22Rv1 (cell line): Measurements from ENCODE around the gene PAXX.
A peak's percentile ranks its signal among the peaks of the same experiment; 100 is the strongest.

ENCODE experiments used
- H3K27ac ChIP-seq: fragments of 450-650 bp; 2 replicates; pipeline ENCODE4 v1.5.1; 2017
- ZFX ChIP-seq: fragments of 450-650 bp; IDR thresholded peaks from 2 replicates; pipeline ENCODE4 v1.6.1; 2017; ENCODE audit warnings: antibody characterized with exemption, borderline replicate concordance
- TF ChIP-seq, protein P1 (sequence below): fragments of 450-650 bp; IDR thresholded peaks from 2 replicates; pipeline ENCODE4 v1.5.1; 2017; ENCODE audit warnings: mild to moderate bottlenecking

The PAXX gene

DNA sequence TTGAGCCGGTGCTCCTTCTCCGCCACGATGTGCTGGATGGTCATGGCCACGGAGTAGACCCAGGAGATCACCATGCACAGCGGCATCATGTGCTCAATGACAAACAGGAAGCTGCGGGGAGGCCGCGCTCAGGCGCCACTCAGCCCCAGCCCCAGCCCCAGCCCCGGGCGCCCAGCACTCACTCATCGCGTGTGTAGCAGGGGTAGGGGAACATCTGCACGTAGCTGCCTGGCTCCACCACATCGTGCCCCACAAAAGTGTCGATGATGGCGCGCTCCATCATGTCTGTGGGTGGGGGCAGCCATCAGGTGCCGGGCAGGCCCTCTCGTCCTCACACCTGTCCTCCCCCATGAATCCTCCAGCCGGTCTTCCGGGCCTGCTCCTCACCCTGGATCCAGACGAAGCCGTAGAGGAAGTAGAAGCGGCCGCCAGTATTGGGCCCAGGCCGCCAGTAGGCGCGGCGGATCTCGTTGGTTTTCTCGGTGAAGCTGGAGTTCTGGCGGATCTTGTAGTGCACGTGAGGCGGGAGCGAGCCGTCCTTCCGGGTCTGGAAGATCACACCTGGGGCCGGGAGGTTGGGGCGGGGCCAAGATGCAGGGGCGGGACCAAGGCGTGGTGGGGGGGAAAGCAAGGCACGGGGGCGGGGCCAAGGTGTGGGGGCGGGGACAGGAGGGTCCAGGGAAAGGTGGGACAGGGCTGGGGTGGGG lies 25.7 kb downstream of the PAXX start:
- H3K27ac ChIP-seq = no peak overlapping the region
- TF ChIP-seq, protein P1, sequence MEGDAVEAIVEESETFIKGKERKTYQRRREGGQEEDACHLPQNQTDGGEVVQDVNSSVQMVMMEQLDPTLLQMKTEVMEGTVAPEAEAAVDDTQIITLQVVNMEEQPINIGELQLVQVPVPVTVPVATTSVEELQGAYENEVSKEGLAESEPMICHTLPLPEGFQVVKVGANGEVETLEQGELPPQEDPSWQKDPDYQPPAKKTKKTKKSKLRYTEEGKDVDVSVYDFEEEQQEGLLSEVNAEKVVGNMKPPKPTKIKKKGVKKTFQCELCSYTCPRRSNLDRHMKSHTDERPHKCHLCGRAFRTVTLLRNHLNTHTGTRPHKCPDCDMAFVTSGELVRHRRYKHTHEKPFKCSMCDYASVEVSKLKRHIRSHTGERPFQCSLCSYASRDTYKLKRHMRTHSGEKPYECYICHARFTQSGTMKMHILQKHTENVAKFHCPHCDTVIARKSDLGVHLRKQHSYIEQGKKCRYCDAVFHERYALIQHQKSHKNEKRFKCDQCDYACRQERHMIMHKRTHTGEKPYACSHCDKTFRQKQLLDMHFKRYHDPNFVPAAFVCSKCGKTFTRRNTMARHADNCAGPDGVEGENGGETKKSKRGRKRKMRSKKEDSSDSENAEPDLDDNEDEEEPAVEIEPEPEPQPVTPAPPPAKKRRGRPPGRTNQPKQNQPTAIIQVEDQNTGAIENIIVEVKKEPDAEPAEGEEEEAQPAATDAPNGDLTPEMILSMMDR = no peak
- TF ChIP-seq ZFX = no peak

DNA sequence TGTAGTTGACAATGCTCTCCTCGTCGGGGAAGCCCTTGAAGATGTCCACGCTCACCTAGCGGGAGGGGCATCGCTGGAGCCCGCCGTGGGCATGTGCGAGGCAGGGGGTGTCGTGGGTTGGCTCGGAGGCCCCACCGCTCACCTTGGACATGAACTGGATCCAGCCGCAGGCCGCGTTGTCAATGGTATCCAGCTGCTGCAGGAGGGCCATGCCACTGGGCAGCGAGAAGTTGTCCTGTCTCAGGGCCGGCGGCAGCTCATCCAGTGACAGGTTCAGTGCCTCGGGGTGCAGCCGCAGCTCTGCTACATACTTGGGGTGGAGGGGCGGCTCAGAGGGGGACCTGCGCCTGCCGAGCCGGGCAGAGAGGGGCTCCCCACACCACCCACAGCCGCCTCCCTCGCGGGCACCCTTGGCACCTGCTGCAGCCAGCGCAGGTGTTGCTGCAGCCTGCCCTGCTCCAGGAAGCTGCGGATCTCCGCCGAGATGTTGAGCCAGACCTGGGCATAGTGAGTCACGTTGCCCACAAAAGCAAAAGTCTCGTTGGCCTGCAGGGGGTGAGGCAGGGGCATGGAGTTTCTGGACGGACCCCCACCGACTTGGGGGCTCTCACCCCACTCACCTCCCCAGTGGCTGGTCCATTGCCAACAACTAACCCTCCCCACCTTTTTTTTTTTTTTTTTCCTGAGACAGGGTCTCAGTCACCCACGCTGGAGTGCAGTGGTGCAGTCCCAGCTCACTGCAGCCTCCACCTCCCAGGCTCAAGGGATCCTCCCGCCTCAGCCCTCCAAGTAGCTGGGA lies 26.7 kb downstream of the PAXX start:
- TF ChIP-seq, protein P1 = no peak
- TF ChIP-seq ZFX = no peak
- no peak overlapping the region for H3K27ac ChIP-seq

DNA sequence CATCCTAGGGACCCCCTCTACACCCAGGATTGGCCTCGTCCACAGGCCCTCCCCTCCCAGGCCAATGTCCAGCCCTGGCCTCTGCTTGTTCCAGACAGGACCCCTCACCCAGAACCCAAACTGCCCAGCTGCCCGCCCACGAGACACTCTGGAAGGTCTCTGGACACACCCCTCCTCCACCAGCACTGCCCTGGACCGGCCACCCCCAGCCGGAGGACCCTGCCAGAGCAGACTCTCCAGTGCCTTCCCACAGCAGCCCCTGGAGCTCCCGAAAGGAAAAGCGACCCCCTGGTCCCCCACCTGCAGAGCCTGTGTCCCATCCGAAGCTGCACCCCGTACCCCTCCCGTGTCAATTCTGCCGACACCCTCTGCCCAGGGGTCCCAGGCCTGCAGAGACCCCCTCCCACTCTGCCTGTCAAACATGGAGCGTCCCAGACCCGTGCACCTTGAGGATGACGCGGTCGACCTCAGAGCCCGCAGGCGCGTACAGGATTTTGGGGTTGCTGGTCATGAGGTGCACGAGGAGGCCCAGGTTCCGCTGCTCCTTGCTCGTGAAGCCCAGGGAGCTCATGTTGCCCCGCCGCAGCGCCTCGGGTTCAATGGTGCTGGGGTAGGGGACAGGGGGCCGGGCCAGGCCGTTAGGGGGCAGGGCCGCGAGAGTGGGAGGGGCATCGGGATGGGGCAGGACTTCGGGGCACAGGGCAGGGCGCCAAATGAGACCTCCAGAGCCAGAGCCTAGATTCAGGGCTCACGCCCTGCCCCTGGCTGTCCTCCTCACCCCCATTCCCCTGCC lies 27.9 kb downstream of the PAXX start:
- TF ChIP-seq, protein P1 = no peak
- TF ChIP-seq ZFX = no peak

DNA sequence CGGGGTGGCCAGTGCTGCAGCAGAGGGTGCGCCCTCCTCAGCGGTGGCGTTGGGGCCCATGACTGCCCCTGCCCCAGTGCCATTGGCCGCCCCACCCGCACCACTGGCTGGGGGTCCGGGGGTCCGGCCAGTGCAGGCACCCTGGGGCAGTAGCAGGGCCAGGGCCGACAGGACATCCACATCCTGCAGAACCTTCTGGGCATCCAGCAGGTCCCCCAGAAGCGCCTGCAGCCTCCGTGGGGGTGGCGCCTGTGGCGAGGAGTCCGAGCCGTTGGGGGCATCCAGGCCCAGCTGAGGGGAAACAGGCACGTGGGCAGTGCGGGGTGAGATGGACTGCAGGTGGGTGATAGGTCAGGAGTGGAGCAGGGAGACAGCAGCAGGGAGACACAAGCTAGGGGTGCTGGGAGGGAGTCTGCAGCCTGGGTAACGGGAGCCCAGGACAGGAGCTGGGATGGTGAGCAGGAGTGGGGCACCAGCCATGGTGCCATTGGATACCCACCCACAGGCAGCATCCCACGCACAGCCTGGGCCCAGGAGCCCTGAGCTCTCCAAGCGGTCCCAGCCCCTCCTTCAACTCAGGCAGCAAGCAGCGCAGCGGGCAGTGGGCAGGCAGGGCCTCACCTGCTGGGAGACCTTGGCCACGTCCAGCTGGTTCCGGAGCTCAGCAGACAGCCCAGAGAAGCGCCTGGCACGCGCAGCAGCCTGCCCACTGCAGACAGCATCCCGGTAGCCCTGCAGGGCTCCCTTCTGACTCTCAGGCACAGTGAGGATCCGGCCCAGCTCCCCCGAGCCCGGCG lies 28.7 kb downstream of the PAXX start:
- peak overlapping the region; percentile 30; the same call in 1 of the 2 replicates for H3K27ac ChIP-seq
- no peak for TF ChIP-seq ZFX
- TF ChIP-seq, protein P1 = no peak

More for the DNA sequence above, 27.9 kb downstream of the PAXX start:
- no peak overlapping the region for H3K27ac ChIP-seq

DNA sequence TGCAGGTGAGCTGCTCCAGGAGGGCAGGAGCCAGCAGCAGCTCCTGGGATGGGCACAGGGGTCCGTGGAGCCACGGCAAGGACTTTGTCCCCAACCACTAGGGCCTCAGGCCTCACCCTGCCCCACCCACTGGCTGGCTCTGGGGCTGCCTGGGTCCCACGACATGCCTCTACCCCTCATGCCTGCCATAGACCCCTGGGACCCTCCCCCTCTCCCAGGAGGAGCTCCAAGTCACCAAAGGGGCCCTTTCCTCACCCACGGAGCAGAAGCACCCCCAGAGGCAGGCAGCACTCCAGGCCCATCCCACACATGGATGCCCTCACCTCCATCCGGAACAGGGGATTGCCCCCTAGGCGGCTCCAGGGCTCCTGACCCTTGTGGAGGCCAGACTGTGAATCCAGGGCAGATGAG lies 29.4 kb downstream of the PAXX start:
- H3K27ac ChIP-seq = peak overlapping the region; percentile 30; the same call in 1 of the 2 replicates
- TF ChIP-seq, protein P1 = no peak
- TF ChIP-seq ZFX = no peak

DNA sequence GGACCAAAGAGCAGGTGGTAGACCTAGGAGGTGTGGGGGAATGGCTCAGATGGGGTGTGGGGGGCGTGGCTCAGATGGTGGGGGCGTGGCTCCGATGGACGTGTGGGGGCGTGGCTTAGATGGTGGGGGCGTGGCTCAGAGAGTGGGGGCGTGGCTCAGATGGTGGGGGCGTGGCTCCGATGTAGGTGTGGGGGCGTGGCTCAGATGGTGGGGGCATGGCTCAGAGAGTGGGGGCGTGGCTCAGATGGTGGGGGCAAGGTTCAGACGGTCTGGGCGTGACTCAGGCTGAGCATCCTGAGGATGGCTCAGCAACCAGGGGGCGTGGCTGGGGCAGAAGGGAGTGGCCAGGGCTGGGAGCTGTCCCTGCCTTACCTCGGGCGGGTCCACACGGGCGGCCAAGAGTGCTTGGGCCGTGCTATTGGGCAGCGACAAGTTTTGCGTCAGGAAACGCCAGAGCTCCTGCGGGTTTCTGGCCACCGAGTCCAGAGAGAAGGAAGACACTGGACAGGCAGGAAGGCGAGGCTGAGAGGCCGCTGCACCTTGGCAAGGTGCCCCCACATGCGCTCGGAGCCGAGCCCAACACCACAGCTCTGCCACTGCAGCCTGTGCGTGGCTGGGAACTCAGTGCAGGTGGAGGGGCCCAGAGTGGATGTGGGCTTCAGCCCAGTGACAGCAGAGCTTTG lies 29.9 kb downstream of the PAXX start:
- TF ChIP-seq ZFX = no peak
- TF ChIP-seq, protein P1 = no peak
- H3K27ac ChIP-seq = peak overlapping the region; percentile 91
